HG03565 (cell line): ENCODE measurements around the gene NRF1.
"Not testable (repeated sequence)": the region's sequence is repeated elsewhere in the genome, so short reads cannot be mapped to it uniquely, and the experiment has no call there.

Experiments used
- ATAC-seq: cut with Tn5 transposase; IDR thresholded peaks from one replicate; pipeline ENCODE4 v1.9.1; 2021; ENCODE audit warnings: mild to moderate bottlenecking, moderate library complexity; ENCODE audit not compliant: unreplicated experiment

NRF1 gene

DNA sequence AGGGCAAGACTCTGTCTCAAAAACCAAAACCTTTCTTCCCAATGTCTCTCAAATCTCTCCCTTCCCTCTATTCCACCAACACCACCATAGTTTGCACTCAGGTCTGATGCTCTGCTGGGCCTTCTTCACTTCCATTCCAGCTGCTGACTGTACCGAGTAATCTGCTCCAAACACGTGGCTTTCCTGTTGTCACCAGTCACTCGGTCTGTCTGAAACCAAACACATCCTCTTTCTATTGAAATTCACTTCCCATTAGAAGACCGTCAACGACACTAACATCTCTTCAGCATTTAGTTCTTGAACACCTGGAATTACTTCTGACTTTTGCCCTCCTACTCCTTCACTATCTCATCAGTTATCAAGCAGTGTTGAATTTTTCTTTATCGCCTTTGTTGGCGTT is 4.7 kb upstream of the NRF1 start:
- ATAC-seq = no peak

GRCh38 chr7:129607471-129608120 is 3.9 kb upstream of the NRF1 start:
- no peak for ATAC-seq

GRCh38 chr7:129609666-129610065 is 1.9 kb upstream of the NRF1 start:
- ATAC-seq = no peak

GRCh38 chr7:129610709-129611245 is 743 bp upstream of the NRF1 start:
- no peak for ATAC-seq

GRCh38 chr7:129612112-129613015 is 844 bp downstream of the NRF1 start:
- peak; percentile 12 for ATAC-seq

DNA sequence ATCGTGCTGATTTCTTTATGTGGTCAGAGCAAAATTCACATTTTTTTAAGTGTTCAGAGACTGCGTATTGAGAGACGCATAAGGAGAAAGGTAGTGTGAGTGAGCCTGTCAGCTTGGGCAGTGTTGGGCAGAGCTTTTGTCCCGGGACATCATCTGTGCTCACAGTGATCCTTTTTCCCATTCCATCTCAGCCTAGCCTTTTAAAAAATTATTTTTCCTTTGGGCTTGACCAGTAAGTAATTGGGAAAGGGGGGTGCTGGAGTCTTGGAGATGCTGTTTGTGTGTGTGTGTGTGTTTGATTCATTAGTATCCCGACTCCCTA is 1.5 kb downstream of the NRF1 start:
- ATAC-seq = no peak

DNA sequence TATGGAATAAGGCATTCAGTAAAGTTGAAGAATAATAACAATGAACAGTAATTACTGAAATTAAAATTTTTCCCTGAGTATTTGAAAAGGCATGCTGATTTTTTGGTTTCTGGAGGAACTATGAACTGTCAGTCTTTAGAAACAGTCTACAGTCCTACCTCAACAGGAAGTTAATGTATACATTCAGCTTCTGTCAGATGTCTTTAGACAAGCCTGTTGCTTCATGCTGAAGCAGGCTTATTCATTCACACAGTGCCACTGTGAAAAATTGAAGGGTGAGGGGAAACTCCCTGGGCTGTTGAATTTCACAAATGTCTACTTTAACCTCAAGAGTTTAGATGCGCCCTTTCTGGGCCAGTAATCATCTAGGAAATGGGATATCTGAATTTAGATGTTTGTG is 3.5 kb downstream of the NRF1 start:
- no peak for ATAC-seq

DNA sequence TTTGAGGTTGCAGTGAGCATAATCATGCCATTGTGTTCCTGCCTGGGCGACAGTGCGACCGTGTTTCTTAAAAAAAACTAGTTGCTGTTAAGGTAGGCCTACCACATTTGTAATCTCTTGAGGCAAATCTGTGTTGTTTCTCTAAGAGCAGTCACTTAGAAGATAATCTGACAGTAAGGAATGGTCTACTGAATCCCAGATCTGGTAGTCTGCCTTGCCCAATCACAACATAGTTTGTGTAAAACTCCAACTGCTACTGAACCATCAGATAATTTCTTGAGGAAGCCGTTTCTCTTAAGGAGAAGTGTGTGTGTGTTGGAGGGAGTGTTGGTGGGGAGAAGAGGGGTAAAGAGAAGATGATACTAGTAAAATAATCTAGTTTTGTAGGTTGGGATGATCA is 5.0 kb downstream of the NRF1 start:
- no peak for ATAC-seq

GRCh38 chr7:129617178-129617577 is 5.7 kb downstream of the NRF1 start:
- ATAC-seq = no peak

- no peak for ATAC-seq
Observed at GRCh38 chr7:129617652-129618051, 6.1 kb downstream of the NRF1 start.

DNA sequence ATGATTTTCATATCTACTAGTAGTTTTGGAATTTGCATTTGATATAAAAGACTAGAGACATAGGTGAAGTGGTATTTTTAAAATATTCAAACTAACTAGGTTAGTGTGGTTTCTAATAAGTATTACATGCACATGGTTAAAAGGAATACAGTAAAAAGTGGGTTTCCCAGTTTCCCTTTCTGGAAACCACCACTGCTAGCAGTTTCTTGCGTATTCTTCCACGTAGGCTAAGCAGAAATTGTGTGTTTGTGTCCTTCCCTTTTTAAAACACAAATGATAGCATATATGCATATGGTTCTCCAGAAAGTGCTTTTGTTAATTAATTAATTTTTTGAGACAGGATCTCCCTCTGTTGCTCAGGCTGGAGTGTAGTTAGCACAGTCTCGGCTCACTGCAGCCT is 15.4 kb downstream of the NRF1 start:
- ATAC-seq = no peak

GRCh38 chr7:129630341-129630740 is 18.8 kb downstream of the NRF1 start:
- ATAC-seq = no peak

DNA sequence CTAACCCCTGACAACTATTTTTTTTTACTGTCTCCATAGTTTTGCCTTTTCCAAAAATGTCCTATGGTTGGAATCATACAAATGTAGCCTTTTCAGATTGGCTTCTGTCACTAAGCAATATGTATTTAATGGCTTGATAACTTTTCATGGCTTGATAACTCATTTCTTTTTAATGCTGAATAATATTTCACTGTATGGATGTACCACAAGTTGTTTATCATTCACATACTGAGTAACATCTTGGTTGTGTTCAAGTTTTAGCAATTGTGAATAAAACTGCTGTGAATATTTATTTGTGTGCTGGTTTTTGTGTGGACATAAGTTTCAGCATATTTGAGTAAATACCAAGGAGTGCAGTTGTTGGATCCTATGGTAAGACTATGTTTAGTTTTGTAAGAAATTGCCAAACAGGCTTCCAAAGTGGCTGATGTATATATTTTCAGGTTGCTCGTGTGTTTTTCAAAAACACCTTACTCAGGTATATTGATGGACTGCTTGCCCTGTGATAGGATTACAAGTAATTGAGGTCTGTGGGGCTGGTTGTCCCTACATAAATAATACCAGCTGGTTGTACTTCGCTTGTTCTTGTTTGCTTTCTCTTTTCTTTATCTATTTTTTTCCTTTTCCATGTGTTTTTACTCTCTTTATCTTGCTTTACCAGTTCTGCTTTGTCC is 23.0 kb downstream of the NRF1 start:
- ATAC-seq = no peak

GRCh38 chr7:129635300-129636029 is 23.9 kb downstream of the NRF1 start:
- ATAC-seq = peak; percentile 53

DNA sequence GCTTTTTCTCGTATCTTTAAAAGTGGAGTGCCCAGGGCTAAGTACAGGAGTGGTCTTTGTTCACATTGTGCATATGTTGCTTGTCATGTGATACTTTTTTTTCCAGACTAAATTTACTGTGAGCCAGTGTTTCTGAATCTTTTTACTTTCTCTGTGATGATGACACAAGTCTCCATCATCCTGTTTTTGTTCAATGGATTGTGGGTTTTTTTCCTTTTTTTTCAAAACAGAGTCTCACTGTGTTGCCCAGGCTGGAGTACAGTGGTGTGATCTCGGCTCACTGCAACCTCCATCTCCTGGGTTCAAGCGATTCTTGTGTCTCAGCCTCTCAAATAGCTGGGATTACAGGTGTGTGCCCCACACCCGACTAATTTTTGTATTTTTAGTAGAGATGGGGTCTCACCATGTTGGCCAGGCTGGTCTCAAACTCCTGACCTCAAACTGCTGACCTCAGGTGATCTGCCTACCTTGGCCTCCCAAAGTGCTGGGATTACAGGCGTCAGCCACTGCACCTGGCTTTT is 24.6 kb downstream of the NRF1 start:
- not testable (repeated sequence) for ATAC-seq

- ATAC-seq = no peak
Observed at GRCh38 chr7:129636641-129637040, 25.1 kb downstream of the NRF1 start.

- ATAC-seq = no peak
Observed at GRCh38 chr7:129640400-129640799, 28.9 kb downstream of the NRF1 start.

GRCh38 chr7:129642871-129643549 is 31.5 kb downstream of the NRF1 start:
- ATAC-seq = no peak

DNA sequence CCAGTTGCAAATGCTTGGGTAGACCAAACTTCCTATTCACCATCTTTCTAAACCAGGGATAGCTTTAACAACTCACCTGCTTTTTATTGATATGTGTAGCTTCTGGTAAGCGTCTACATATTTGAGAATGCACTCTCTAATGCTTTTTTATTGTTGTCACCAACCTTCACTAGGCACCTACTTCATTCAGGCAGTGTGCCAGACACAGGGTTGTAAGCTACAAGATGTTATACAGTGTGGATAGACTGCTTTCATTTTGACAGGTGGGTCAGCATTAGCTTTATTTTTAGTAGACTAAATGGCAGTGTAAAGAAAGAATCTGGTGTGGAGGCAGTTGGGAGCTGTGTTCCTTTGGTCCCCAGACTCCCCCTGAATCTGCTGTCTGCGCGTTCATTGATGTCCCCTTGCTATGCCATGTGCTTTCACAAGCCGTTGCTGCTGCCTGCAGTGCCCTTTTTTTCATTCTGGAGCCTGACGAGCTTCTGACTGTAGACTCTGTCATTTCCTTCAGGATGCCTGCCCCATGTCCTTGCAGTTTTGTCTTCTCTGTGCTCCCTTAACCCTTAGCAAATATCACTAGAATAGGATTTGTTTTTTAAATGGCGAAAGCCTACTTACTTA is 32.1 kb downstream of the NRF1 start:
- ATAC-seq = no peak
